ENCODE data around the gene EPC2.

EPC2 gene

GRCh38 chr2:148643998-148644882 lies at the start of gene EPC2:
EPC2 (plus strand) TSS chr2:148644751; CDS start chr2:148645018, 267 bp downstream.
- DNase-seq: peak; percentile 79

GRCh38 chr2:148596018-148596417 lies 48.5 kb upstream of the EPC2 start:
- no peak for DNase-seq

GRCh38 chr2:148599109-148599991 lies 45.2 kb upstream of the EPC2 start:
- no peak for DNase-seq

GRCh38 chr2:148602885-148603561 lies 41.5 kb upstream of the EPC2 start:
- no peak for DNase-seq

- DNase-seq: no peak
These were observed 41.0 kb upstream of the EPC2 start for GRCh38 chr2:148603562-148603920.

GRCh38 chr2:148604927-148605326 lies 39.6 kb upstream of the EPC2 start:
- DNase-seq: no peak

GRCh38 chr2:148607566-148607965 lies 37.0 kb upstream of the EPC2 start:
- DNase-seq: no peak

- no peak for DNase-seq
These were observed 31.1 kb upstream of the EPC2 start for GRCh38 chr2:148613231-148614013.

- DNase-seq: no peak
These were observed 30.6 kb upstream of the EPC2 start for GRCh38 chr2:148614014-148614321.

GRCh38 chr2:148614322-148615049 lies 30.1 kb upstream of the EPC2 start:
- DNase-seq: no peak

- no peak for DNase-seq
These were observed 29.1 kb upstream of the EPC2 start for GRCh38 chr2:148615381-148615841.

- DNase-seq: no peak
These were observed 27.9 kb upstream of the EPC2 start for GRCh38 chr2:148616662-148617061.

GRCh38 chr2:148617219-148617618 lies 27.3 kb upstream of the EPC2 start:
- DNase-seq: no peak

GRCh38 chr2:148619560-148620195 lies 24.9 kb upstream of the EPC2 start:
- DNase-seq: no peak

- DNase-seq: no peak
These were observed 22.2 kb upstream of the EPC2 start for GRCh38 chr2:148622366-148622765.

GRCh38 chr2:148623086-148623485 lies 21.5 kb upstream of the EPC2 start:
- no peak for DNase-seq

GRCh38 chr2:148627224-148627623 lies 17.3 kb upstream of the EPC2 start:
- DNase-seq: no peak

- DNase-seq: no peak
These were observed 9.8 kb upstream of the EPC2 start for GRCh38 chr2:148634749-148635148.

GRCh38 chr2:148638543-148638942 lies 6.0 kb upstream of the EPC2 start:
- DNase-seq: no peak

GRCh38 chr2:148640767-148641166 lies 3.8 kb upstream of the EPC2 start:
- DNase-seq: no peak

- no peak for DNase-seq
These were observed 2.3 kb upstream of the EPC2 start for GRCh38 chr2:148642112-148642744.
